Middle frontal gyrus (tissue), 1 donor: ENCODE measurements around the gene CGREF1.

ENCODE experiments used
- DNase-seq: peaks from one replicate; pipeline ENCODE4 v3.0.0-alpha.2; 2015; ENCODE audit warnings: low spot score; ENCODE audit errors: extremely low spot score

The CGREF1 gene

DNA sequence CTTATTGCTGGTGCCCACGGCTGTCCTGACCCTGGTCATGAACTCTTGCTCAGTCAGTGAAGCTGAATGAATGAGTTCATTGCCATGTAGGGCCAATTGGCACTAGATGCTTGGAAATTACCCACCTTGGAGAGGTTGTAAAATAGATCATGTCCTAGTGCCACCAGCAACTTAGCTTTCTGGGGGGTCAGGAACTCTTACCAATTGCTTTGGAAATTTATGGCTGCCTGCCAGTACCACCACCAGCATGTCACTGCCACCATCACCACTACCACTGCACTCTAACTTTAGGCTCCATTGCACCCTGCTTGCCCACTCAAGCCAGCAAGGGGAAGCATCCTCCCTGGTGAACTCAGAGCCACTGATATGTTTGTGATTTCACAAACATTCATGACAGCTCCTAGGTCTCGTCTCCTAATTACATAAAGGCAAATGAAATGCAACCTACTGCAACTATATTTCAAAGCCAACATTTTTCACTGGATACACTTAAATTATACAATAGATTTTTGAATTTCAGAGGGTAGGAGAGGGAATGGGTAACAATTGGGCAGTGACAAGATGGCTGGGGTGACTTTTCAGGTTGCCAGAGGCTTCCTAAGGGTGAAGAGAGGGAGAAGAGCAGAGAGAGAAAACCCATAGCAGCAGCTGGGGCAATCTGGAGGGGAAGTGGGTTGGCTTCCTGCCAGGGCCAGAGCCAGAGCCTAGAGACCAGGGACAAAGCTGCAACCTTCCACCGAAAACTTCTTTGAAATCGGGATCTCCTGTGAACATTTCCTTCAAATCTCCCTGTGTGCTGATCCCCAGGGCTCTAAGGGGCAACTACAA lies 44.0 kb downstream of the CGREF1 start:
- DNase-seq: no peak

DNA sequence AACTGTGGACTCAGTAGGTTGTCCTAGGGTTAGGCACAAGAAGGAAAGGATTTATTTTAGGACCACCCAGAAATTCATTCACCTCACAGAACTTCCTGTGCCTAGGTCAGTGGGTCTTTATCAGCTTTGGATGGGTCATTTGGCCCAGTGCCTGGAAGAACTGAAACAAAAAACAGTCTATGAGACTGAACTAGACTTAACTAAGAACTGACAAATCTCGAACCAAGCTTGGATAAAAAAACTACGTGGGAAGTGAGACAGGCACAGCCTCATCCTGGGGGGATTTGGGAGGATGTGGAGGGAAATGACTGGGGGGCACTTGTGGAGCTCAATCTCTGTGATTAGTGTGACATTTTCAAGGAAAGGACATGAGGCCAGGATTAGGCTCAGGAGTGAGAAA lies 45.1 kb downstream of the CGREF1 start:
- DNase-seq: no peak

GRCh38 chr2:27072920-27073319 lies 46.0 kb downstream of the CGREF1 start:
- no peak for DNase-seq

DNA sequence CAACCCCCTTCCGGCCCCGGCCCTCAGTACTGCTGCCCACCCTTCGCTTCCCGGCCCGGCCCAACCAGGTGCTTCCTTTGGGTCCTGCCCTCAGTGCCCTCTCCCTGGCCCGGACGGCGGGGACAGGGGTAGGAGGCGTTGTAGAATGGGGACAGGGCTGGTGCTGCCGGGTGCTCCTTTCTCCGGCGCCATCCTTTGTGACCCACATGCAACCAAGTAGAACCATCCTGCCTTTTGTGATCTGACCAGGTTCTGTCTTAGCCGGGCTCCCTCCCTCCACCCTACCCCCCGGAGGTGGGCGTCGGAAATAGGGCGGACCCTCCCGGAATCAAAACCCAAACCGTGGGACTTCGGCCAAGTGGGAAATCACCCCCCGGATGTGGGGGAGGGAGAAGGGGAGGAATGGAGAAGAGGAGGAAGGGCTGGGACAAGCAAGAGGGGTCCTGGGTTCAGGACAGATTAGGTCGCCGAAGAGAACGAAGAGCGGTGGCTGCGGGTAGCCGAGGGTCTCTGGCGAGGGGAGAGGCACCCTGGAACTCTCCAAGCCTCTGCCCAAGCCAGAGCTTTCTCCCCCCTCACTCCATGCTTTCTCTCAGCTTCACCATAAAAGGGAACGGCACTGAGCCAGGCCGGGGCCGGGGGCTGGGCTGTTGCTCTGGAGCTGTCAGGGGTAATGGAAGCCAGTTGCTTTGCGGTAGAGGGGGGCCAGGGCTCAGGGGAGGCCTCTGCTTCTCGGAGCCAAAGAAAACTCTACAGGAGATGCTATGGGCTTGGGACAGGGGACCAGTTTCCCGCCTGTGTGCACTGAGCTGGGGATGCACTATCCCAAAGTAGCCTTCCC lies 46.7 kb downstream of the CGREF1 start:
- DNase-seq: no peak

- peak; percentile 95 for DNase-seq
Observed at GRCh38 chr2:27071277-27071989, 47.5 kb downstream of the CGREF1 start, which contains the start of gene OST4. TSS of gene OST4 (minus strand) at chr2:27071654.

DNA sequence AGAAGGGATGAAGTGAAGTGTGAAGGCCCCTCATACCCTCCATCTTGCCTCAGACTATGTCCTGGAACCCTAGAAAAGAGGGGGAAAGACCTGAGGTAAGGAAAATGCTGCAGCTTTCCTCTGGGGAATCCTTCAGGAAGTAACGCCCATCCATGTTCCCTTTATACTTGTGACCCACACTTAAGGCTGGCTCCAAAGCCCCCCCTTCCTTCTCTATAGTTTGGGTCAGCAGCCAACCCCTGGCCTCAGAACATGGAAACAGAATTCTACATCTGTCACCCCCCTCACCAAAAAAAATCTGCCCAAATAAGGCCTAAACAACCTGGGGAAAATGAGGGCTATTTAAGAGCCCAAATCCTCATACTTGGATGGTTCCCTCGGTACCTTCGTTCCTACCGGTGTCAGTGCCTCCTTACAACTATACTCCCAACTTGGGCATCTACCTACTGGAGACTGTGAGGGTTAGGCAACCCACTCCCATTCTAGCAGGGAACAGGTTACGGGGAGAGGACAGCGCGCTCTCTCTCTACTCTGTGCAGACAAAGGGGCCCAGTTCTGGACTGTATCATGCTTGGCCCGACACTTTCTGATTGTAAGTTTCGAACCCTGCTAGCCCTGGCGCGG lies 48.2 kb downstream of the CGREF1 start:
- no peak for DNase-seq

- DNase-seq: no peak
Observed at GRCh38 chr2:27069961-27070618, 48.8 kb downstream of the CGREF1 start.

DNA sequence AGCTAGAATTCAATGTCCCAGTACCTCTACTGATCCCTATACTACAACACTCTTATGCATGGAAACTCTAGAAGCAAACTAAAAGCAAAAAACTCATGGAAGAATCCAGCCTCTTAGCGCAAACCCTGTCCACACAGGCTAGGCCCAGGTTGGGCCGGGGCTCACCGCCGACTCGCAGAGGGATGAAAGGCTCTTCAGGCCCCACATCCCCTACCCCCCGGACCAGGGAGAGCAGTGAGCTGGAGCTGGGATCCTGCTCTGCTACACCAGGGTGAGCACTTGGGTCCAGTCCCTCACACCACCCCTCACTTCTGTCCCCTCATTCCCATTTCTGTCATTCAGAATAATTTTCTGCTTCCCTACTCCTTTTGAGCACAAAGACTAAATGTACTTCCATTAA lies 49.5 kb downstream of the CGREF1 start:
- no peak for DNase-seq

GRCh38 chr2:27067385-27067784 lies 51.5 kb downstream of the CGREF1 start:
- no peak for DNase-seq

DNA sequence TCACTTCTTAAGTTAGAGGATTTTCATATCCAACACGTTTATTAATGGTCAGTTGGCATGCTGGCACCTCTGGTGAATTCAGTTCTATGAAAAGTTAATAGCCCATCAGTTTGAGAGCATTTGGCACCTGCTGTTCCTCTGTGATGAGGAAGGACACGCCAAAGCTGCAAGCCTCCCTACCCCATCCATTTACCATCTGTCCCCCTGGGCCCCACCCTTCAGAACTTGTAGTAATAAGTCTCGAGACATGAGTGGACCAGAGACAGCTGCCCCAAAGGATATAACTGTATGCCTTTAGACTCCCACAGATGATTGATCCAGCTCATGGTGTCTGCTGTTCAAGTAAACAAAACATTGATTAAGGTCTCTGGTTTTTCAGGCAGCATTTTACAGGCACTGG lies 53.8 kb downstream of the CGREF1 start:
- DNase-seq: no peak

DNA sequence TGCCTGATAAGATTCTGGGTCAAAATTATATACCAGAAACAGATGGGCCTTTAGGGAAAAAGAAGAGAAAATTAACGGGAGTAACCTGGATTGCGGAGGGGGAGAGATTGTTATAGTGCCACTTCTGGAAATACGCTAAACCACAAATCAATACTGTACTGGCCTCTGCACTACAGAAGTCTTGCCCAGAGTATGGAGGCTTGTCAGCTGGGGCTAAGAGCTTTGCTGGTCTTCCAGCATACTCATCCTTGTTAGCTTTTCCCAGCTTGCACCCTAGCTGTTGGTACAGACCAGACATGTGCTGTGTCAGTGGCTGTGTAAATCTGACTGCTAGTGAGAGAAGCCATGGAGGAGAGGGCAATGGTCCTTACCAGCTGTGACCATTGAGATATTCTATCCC lies 58.6 kb downstream of the CGREF1 start:
- DNase-seq: no peak

DNA sequence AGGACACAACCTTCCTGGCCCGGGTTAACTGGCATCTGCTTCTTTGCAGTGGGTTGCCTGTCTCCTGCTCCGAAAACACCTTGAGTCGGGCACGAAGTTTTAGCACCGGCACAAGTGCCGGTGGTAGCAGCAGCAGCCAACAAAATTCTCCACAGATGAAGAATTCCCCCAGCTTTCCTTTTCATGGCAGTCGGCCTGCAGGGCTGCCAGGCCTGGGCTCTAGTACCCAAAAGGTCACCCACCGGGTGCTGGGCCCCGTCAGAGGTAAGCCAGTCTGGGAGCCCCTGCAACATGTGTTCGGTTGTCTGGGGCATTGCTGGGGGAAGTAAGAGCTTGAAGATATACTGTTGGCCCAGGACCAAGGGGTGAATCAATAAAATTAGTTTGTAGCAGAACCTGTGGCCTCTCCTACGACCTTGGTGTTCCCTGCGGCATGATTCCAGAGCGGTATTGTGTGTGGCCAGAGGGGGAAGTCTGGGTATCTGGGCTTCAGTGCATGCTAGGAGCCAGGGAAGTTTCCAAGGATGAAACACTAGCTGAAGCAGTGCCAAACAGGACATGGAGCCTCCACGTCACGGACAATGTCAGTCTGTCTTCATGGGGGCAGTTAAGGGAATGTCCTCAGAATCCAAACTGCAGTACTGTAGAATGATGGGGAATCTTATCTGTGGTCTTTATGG lies 59.6 kb downstream of the CGREF1 start:
- DNase-seq: no peak

DNA sequence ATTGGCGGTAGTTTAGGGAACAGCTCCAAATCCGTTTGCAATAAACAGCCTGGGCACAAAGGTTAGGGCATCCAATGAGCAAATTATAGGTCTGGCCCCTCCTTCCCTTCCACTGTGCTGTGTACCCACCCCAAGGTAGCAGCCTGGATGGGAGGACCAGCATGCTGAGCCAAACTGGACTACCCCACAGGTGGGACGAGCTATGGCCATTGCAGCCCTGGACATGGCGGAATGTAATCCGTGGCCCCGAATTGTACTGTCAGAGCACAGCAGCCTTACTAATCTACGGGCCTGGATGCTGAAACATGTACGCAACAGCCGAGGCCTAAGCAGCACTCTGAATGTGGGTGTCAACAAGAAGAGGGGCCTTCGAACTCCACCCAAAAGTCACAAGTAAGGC lies 60.7 kb downstream of the CGREF1 start:
- no peak for DNase-seq

- no peak for DNase-seq
Observed at GRCh38 chr2:27057184-27057583, 61.7 kb downstream of the CGREF1 start.

GRCh38 chr2:27054721-27055120 lies 64.2 kb downstream of the CGREF1 start:
- DNase-seq: no peak

DNA sequence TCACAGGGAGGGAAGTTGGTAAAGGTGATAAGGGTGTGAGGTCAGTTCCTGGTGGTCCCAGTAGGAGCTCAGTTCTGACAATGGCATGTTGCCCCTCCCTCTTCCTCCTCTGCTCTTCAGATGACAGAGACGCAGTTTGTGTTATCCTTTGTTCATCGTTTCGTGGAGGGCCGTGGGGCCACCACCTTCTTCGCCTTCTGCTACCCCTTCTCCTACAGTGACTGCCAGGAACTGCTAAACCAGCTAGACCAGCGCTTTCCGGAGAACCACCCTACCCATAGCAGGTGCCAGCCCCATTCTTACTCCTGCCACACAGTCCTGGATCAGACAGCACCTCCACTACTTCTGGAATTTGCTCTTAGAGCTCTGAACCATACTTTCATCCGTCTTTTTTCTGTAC lies 65.2 kb downstream of the CGREF1 start:
- DNase-seq: no peak

- no peak for DNase-seq
Observed at GRCh38 chr2:27053321-27053720, 65.6 kb downstream of the CGREF1 start.

DNA sequence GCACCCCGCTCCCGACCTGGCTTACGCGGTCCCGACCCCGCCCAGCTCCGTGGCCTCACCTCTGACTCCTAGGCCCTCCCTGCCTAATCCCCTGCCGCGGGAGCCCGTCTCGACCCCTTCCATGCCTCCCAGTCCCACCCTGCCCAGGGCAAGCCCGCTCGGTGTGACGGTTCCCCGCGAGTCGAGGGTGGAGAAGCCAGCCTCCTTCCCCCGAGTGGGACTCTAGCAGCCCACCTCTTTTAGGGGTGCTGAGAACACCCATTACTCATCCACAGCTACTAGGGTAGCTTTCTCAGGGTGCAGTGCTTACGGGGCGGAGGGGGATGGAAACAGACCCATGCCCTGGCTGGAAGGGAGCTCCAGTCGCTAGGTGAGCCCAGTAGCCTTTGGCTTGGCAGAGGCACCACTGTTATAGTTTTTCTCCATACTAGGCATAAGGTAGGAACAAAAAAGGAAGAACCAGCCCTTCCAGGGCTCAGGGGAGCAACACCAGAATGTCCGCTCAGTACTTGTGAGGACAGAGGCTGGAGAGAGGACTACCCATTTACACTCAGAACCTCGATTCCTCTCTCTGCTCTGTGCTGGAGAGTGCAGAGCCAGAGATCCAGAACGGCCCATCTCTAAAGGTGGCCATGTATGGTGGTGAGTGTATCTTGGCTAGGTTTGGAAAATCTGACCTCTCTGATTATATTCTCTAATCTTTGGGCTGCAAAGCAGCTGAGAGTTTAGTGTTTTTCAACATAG lies 66.9 kb downstream of the CGREF1 start:
- DNase-seq: no peak
